Measurements from ENCODE around the gene NEUROG1.

NEUROG1 gene

GRCh38 chr5:135511761-135512575 lies 23.8 kb downstream of the NEUROG1 start:
- no peak overlapping the region for H3K27ac ChIP-seq (ENCODE audit: low read depth, low read length, poor library complexity, severe bottlenecking)
- H3K4me1 ChIP-seq (ENCODE audit: insufficient read depth, low read length, severe bottlenecking): no peaks in the 10 kb centered on the region
- no peaks in the 10 kb centered on the region for H3F3A ChIP-seq (ENCODE audit: insufficient read depth, low read length)
- H4K20me1 ChIP-seq (ENCODE audit: insufficient read depth, low read length): no peaks in the 10 kb centered on the region
- H3K4me2 ChIP-seq (ENCODE audit: low read length): no peak overlapping the region
- no peak overlapping the region for H3K4me3 ChIP-seq (ENCODE audit: low read depth, low read length, poor library complexity, severe bottlenecking)
- no peaks in the 10 kb centered on the region for H3K36me3 ChIP-seq (ENCODE audit: insufficient read depth, low read length)
- H3K9me3 ChIP-seq (ENCODE audit: low read length): no peaks in the 10 kb centered on the region
- no peak for TF ChIP-seq EZH2 (IDR thresholded peaks at IDR 0.05; ENCODE audit: borderline replicate concordance, low read length)
- TF ChIP-seq CTCF (IDR thresholded peaks at IDR 0.05; ENCODE audit: low read length): no peak
- no peak overlapping the region for H3K9ac ChIP-seq (ENCODE audit: low read length)
- H3K79me2 ChIP-seq (ENCODE audit: insufficient read depth, low read length): no peaks in the 10 kb centered on the region
- H2AFZ ChIP-seq (ENCODE audit: low read length): no peak overlapping the region
- no peaks in the 10 kb centered on the region for H3K9me2 ChIP-seq (ENCODE audit: low read depth, low read length)
- H3K27me3 ChIP-seq (ENCODE audit: insufficient read depth, low read length): no peaks in the 10 kb centered on the region

- H3F3A ChIP-seq (ENCODE audit: insufficient read depth, low read length): no peaks in the 10 kb centered on the region
- no peak overlapping the region for H3K27ac ChIP-seq (ENCODE audit: low read depth, low read length, poor library complexity, severe bottlenecking)
- H3K36me3 ChIP-seq (ENCODE audit: insufficient read depth, low read length): no peaks in the 10 kb centered on the region
- no peak overlapping the region for H2AFZ ChIP-seq (ENCODE audit: low read length)
- H3K4me1 ChIP-seq (ENCODE audit: insufficient read depth, low read length, severe bottlenecking): no peaks in the 10 kb centered on the region
- no peak overlapping the region for H3K4me2 ChIP-seq (ENCODE audit: low read length)
- H3K79me2 ChIP-seq (ENCODE audit: insufficient read depth, low read length): no peaks in the 10 kb centered on the region
- no peak overlapping the region for H3K4me3 ChIP-seq (ENCODE audit: low read depth, low read length, poor library complexity, severe bottlenecking)
- TF ChIP-seq CTCF (IDR thresholded peaks at IDR 0.05; ENCODE audit: low read length) (no peak), EZH2 (IDR thresholded peaks at IDR 0.05; ENCODE audit: borderline replicate concordance, low read length) (no peak)
- no peaks in the 10 kb centered on the region for H4K20me1 ChIP-seq (ENCODE audit: insufficient read depth, low read length)
- H3K9me2 ChIP-seq (ENCODE audit: low read depth, low read length): no peaks in the 10 kb centered on the region
- no peaks in the 10 kb centered on the region for H3K27me3 ChIP-seq (ENCODE audit: insufficient read depth, low read length)
- no peak overlapping the region for H3K9ac ChIP-seq (ENCODE audit: low read length)
- H3K9me3 ChIP-seq (ENCODE audit: low read length): no peaks in the 10 kb centered on the region
Observed at GRCh38 chr5:135509995-135510394, 25.8 kb downstream of the NEUROG1 start.

GRCh38 chr5:135508496-135509005 lies 27.2 kb downstream of the NEUROG1 start:
- no peak overlapping the region for H3K9ac ChIP-seq (ENCODE audit: low read length)
- no peaks in the 10 kb centered on the region for H3F3A ChIP-seq (ENCODE audit: insufficient read depth, low read length)
- H3K4me3 ChIP-seq (ENCODE audit: low read depth, low read length, poor library complexity, severe bottlenecking): no peak overlapping the region
- no peak overlapping the region for H3K27ac ChIP-seq (ENCODE audit: low read depth, low read length, poor library complexity, severe bottlenecking)
- H3K9me2 ChIP-seq (ENCODE audit: low read depth, low read length): no peaks in the 10 kb centered on the region
- no peaks in the 10 kb centered on the region for H3K9me3 ChIP-seq (ENCODE audit: low read length)
- no peaks in the 10 kb centered on the region for H4K20me1 ChIP-seq (ENCODE audit: insufficient read depth, low read length)
- H3K79me2 ChIP-seq (ENCODE audit: insufficient read depth, low read length): no peaks in the 10 kb centered on the region
- H3K4me1 ChIP-seq (ENCODE audit: insufficient read depth, low read length, severe bottlenecking): no peaks in the 10 kb centered on the region
- no peak overlapping the region for H2AFZ ChIP-seq (ENCODE audit: low read length)
- no peak overlapping the region for H3K4me2 ChIP-seq (ENCODE audit: low read length)
- TF ChIP-seq EZH2 (IDR thresholded peaks at IDR 0.05; ENCODE audit: borderline replicate concordance, low read length): no peak
- TF ChIP-seq CTCF (IDR thresholded peaks at IDR 0.05; ENCODE audit: low read length): no peak
- no peaks in the 10 kb centered on the region for H3K27me3 ChIP-seq (ENCODE audit: insufficient read depth, low read length)
- H3K36me3 ChIP-seq (ENCODE audit: insufficient read depth, low read length): no peaks in the 10 kb centered on the region
